Prostate gland (tissue), 2 donors: ENCODE measurements around the gene TSPYL4.

ENCODE experiments used
- CTCF ChIP-seq, 4 experiments: fragments of 200-600 bp in 2 of 4; fragments of 450-650 bp in 2 of 4; sonication (generic) in 2 of 4; IDR thresholded peaks; 1 replicate in 3 of 4; 2 replicates in 1 of 4; pipeline ENCODE4 v1.5.1; 2016 to 2019; ENCODE audit warnings: antibody characterized with exemption in 4 of 4, mild to moderate bottlenecking in 2 of 4, moderate library complexity in 2 of 4
- POLR2A ChIP-seq: fragments of 450-650 bp; IDR thresholded peaks from one replicate; pipeline ENCODE4 v1.6.1; 2016; ENCODE audit warnings: antibody characterized with exemption, mild to moderate bottlenecking
- POLR2AphosphoS5 ChIP-seq: sonication (generic); formaldehyde crosslinking; IDR thresholded peaks from one replicate; pipeline ENCODE4 v1.6.1; 2017; ENCODE audit warnings: antibody characterized with exemption

- TF ChIP-seq POLR2AphosphoS5 (no peak), POLR2A (no peak), CTCF (IDR thresholded peaks at IDR 0.05) (no peak)
Measured at GRCh38 chr6:116229287-116229913, 24.5 kb downstream of the TSPYL4 start.
